Dedifferentiated amniotic fluid mesenchymal stem cell (primary cell): ENCODE data around the gene EPX.

Experiments used
- DNase-seq: peaks from one replicate; pipeline ENCODE4 v3.0.0-alpha.2; 2016; ENCODE audit errors: extremely low spot score

EPX gene

DNA sequence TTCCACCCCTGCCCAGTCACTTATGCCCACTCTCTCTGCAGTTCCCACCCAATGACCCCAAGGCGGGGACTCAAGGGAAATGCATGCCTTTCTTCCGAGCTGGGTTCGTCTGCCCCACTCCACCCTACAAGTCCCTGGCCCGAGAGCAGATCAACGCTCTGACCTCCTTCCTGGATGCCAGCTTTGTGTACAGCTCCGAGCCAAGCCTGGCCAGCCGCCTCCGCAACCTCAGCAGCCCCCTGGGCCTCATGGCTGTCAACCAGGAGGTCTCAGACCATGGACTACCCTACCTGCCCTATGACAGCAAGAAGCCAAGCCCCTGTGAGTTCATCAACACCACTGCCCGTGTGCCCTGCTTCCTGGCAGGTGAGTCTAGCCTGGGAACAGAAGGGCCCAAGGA lies 59.6 kb downstream of the EPX start:
- no peak for DNase-seq

DNA sequence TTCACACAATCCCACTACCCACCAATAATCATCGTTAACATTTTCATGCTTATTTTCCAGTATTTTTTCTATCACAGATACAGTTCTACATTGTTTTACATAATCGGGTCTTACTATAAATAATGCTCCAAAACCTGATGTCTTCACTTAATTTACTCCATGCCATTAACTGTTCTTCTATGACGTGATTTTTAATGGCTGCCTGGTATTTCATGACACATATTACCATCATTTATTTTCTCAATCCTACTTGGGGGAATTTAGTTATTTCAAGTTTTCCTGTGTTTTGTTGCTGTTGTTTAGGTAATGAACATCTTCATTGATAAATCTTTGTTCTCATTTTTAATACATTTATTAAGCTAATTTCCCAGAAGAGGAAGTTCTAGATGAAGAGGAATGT lies 60.6 kb downstream of the EPX start:
- DNase-seq: no peak
